KMS-11 (cell line): ENCODE measurements around the gene CDC42BPA.

Experiments used
- H2AFZ ChIP-seq: fragments of 200-600 bp; sonication (generic); 2 replicates; pipeline ENCODE4 v1.6.1; 2016; ENCODE audit warnings: antibody characterized with exemption, mixed run types, low read depth
- H3K27ac ChIP-seq: fragments of 200-600 bp; sonication (generic); 2 replicates; pipeline ENCODE4 v1.6.1; 2016; ENCODE audit warnings: mild to moderate bottlenecking, mixed run types
- H3K27me3 ChIP-seq: fragments of 200-600 bp; sonication (generic); 2 replicates; pipeline ENCODE4 v1.6.1; 2017; ENCODE audit warnings: mild to moderate bottlenecking, low read depth, mixed run types, moderate library complexity; ENCODE audit not compliant: insufficient read depth
- H3K36me3 ChIP-seq: fragments of 200-600 bp; sonication (generic); 2 replicates; pipeline ENCODE4 v1.6.1; 2017; ENCODE audit warnings: mild to moderate bottlenecking, mixed run types; ENCODE audit not compliant: insufficient read depth
- H3K4me1 ChIP-seq: fragments of 200-600 bp; sonication (generic); 2 replicates; pipeline ENCODE4 v1.6.1; 2016; ENCODE audit warnings: mild to moderate bottlenecking, low read depth, mixed run types; ENCODE audit not compliant: poor library complexity, severe bottlenecking
- H3K4me2 ChIP-seq: fragments of 200-600 bp; sonication (generic); 2 replicates; pipeline ENCODE4 v1.7.0; 2016; ENCODE audit warnings: mild to moderate bottlenecking, mixed run types
- H3K4me3 ChIP-seq: fragments of 200-600 bp; sonication (generic); IDR thresholded peaks from 2 replicates; pipeline ENCODE4 v1.6.1; 2017; ENCODE audit warnings: low read depth, low read length, mixed read lengths; ENCODE audit not compliant: insufficient read depth
- H3K79me2 ChIP-seq: fragments of 200-600 bp; sonication (generic); 2 replicates; pipeline ENCODE4 v1.6.1; 2016; ENCODE audit warnings: low read depth, mixed run types; ENCODE audit not compliant: insufficient read depth
- H3K9ac ChIP-seq: fragments of 200-600 bp; sonication (generic); 2 replicates; pipeline ENCODE4 v1.6.1; 2016; ENCODE audit warnings: mild to moderate bottlenecking, mixed run types
- H4K20me1 ChIP-seq: fragments of 200-600 bp; sonication (generic); 2 replicates; pipeline ENCODE4 v1.6.1; 2016; ENCODE audit warnings: mild to moderate bottlenecking, mixed run types; ENCODE audit not compliant: insufficient read depth
- TF ChIP-seq, protein P1 (sequence below): fragments of 200-600 bp; sonication (generic); conservative IDR thresholded peaks from 2 replicates; pipeline ENCODE4 v1.6.1; 2017; ENCODE audit warnings: low read depth, mild to moderate bottlenecking, antibody characterized with exemption, low read length, moderate library complexity, mixed read lengths

Gene CDC42BPA

DNA sequence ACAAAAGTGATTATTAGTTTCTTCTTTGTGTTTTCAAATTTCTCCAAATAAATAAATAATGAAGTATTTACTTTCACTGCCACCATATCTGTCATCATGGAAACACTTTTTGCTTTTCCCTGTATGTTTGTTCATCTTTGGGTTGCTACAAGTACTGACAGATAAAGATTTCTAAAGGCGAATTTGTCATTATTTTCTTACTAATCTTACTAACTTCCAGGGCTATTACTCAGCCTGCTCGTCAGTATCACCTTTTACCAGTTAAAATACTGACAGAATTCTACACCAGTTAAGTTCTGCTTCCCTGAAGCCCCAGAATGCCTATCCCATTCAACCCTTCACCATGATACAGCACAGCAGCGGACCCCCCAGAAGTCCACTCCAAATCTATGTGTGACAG lies 106.1 kb downstream of the CDC42BPA start:
- TF ChIP-seq, protein P1, sequence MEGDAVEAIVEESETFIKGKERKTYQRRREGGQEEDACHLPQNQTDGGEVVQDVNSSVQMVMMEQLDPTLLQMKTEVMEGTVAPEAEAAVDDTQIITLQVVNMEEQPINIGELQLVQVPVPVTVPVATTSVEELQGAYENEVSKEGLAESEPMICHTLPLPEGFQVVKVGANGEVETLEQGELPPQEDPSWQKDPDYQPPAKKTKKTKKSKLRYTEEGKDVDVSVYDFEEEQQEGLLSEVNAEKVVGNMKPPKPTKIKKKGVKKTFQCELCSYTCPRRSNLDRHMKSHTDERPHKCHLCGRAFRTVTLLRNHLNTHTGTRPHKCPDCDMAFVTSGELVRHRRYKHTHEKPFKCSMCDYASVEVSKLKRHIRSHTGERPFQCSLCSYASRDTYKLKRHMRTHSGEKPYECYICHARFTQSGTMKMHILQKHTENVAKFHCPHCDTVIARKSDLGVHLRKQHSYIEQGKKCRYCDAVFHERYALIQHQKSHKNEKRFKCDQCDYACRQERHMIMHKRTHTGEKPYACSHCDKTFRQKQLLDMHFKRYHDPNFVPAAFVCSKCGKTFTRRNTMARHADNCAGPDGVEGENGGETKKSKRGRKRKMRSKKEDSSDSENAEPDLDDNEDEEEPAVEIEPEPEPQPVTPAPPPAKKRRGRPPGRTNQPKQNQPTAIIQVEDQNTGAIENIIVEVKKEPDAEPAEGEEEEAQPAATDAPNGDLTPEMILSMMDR = no peak
- H3K4me3 ChIP-seq = no peak overlapping the region
- H3K79me2 ChIP-seq = no peaks in the 10 kb centered on the region
- no peak overlapping the region for H3K9ac ChIP-seq
- 0 out of 2 replicates have a peak, but pooled peaks cover 4% of the 10 kb centered on the region for H4K20me1 ChIP-seq
- H3K27ac ChIP-seq = no peak overlapping the region
- H2AFZ ChIP-seq = no peak overlapping the region
- no peaks in the 10 kb centered on the region for H3K36me3 ChIP-seq
- no peaks in the 10 kb centered on the region for H3K4me1 ChIP-seq
- H3K4me2 ChIP-seq = no peak overlapping the region
- no peaks in the 10 kb centered on the region for H3K27me3 ChIP-seq

DNA sequence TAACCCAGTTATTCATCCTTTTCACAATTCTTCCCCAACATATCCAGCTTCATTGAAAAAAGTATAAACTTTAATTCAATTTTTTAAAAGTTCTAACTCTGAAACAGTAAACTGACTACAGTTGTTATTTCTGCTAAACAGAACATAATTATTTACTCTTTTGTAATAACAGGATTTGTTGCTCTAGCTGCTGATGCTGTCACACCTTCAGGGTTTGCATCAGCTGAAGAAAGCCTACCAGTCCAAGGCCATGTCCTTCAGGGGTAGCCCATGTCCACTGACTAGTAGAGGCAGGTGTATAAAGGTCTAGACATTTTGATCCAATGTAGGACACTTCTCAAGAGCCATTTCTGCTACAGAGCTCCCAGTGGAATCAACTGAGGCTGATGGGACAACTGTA lies 107.7 kb downstream of the CDC42BPA start:
- Histone ChIP-seq H3K27ac (no peak overlapping the region), H3K9ac (no peak overlapping the region), H3K4me2 (no peak overlapping the region), H3K79me2 (no peaks in the 10 kb centered on the region), H2AFZ (no peak overlapping the region), H3K27me3 (no peaks in the 10 kb centered on the region), H4K20me1 (0 out of 2 replicates have a peak, but pooled peaks cover 4% of the 10 kb centered on the region), H3K4me1 (no peaks in the 10 kb centered on the region), H3K4me3 (no peak overlapping the region), H3K36me3 (no peaks in the 10 kb centered on the region)
- TF ChIP-seq, protein P1 = no peak

DNA sequence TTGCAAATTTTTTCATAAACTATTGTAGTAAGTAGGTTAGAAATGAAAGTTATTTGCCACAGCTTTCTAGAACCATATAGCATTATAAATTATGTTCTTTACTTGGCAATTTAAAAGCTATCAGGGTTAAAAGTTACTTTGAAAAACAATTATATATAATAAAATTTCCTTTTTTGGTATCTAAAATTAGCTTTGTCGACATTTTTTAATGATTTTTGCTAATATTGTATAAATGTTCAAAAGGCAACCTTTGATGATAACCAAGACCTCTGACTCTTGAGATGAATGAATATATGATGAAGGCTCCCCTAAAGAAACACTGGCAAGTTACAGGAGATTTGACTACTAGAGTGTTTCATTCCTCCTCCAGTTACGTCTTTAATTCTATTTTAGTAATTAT lies 121.2 kb downstream of the CDC42BPA start:
- Histone ChIP-seq H3K4me1 (peaks cover 12% of the 10 kb centered on the region), H3K4me2 (no peak overlapping the region), H3K9ac (no peak overlapping the region), H3K36me3 (no peaks in the 10 kb centered on the region), H3K79me2 (no peaks in the 10 kb centered on the region), H4K20me1 (no peaks in the 10 kb centered on the region), H3K4me3 (no peak overlapping the region), H2AFZ (no peak overlapping the region), H3K27me3 (no peaks in the 10 kb centered on the region), H3K27ac (no peak overlapping the region)
- TF ChIP-seq, protein P1 = no peak

DNA sequence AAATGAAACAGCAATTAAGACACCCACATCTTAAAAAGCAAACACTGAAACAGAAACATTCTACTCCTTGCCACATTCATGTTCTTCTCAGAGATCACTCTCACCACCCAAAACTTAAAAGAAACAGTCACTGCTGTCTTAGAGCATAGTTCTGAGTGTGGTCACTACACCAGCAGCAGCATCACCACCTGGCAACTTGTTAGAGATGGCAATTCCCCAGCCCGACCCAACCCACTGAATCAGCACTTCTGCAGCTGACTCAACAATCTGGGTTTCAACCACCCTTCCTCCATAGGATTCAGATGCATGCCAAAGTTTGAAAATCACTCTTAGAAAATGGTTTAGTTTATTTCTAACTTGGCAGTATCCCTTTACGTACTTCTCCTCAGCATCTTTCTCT lies 126.1 kb downstream of the CDC42BPA start:
- Histone ChIP-seq H2AFZ (no peak overlapping the region), H3K27ac (peak overlapping the region; percentile 55), H3K4me3 (no peak overlapping the region), H3K4me1 (peaks cover 36% of the 10 kb centered on the region), H4K20me1 (no peaks in the 10 kb centered on the region), H3K79me2 (no peaks in the 10 kb centered on the region), H3K9ac (no peak overlapping the region), H3K36me3 (no peaks in the 10 kb centered on the region), H3K27me3 (no peaks in the 10 kb centered on the region), H3K4me2 (peak overlapping the region; percentile 55)
- TF ChIP-seq, protein P1 = no peak
